IMR-90 (cell line): ENCODE measurements around the gene TASP1.
"Not testable (repeated sequence)": the region's sequence is repeated elsewhere in the genome, so short reads cannot be mapped to it uniquely, and the experiment has no call there.

Experiments
- BHLHE40 ChIP-seq: fragments of 150-350 bp; IDR thresholded peaks from 2 replicates; pipeline ENCODE4 v1.6.1; 2016; ENCODE audit warnings: mild to moderate bottlenecking, low read depth, low read length
- CEBPB ChIP-seq: IDR thresholded peaks from 2 replicates; pipeline ENCODE4 v1.6.1; 2012; ENCODE audit warnings: low read depth, low read length, improper control_type of control experiment
- CHD1 ChIP-seq: IDR thresholded peaks from 2 replicates; pipeline ENCODE4 v1.6.1; 2012; ENCODE audit warnings: low read depth, low read length, improper control_type of control experiment
- POLR2A ChIP-seq: IDR thresholded peaks from 2 replicates; pipeline ENCODE4 v1.6.1; 2012; ENCODE audit warnings: mild to moderate bottlenecking, low read depth, low read length
- RCOR1 ChIP-seq: IDR thresholded peaks from 2 replicates; pipeline ENCODE4 v1.6.1; 2012; ENCODE audit warnings: mild to moderate bottlenecking, low read length, improper control_type of control experiment; ENCODE audit not compliant: insufficient replicate concordance
- TF ChIP-seq, protein P1 (sequence below): conservative IDR thresholded peaks from 2 replicates; pipeline ENCODE4 v1.5.1; 2012; ENCODE audit warnings: mild to moderate bottlenecking, low read depth, low read length, improper control_type of control experiment
- TF ChIP-seq, protein P2 (sequence below): fragments of 150-350 bp; IDR thresholded peaks from 2 replicates; pipeline ENCODE4 v1.6.1; 2017; ENCODE audit warnings: mild to moderate bottlenecking, antibody characterized with exemption, low read length, low read depth

DNA sequence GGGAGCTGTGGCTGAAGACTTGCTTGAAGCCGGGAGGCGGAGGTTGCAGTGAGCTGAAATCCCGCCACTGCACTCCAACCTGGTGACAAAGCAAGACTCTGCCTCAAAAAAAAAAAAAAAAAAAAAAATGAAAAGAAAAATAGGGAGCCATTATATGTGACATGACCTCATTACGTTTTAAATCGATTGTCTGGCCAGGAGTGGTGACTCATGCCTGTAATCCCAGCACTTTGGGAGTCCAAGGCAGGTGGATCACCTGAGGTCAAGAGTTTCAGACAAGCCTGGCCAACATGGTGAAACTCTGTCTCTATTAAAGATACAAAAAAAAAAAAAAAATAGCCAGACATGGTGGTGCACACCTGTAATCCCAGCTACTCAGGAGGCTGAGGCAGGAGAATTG lies 19.3 kb upstream of the TASP1 start:
- TF ChIP-seq, protein P1, sequence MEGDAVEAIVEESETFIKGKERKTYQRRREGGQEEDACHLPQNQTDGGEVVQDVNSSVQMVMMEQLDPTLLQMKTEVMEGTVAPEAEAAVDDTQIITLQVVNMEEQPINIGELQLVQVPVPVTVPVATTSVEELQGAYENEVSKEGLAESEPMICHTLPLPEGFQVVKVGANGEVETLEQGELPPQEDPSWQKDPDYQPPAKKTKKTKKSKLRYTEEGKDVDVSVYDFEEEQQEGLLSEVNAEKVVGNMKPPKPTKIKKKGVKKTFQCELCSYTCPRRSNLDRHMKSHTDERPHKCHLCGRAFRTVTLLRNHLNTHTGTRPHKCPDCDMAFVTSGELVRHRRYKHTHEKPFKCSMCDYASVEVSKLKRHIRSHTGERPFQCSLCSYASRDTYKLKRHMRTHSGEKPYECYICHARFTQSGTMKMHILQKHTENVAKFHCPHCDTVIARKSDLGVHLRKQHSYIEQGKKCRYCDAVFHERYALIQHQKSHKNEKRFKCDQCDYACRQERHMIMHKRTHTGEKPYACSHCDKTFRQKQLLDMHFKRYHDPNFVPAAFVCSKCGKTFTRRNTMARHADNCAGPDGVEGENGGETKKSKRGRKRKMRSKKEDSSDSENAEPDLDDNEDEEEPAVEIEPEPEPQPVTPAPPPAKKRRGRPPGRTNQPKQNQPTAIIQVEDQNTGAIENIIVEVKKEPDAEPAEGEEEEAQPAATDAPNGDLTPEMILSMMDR, result not testable (repeated sequence)
- not testable (repeated sequence) for TF ChIP-seq POLR2A, BHLHE40, CHD1, CEBPB, RCOR1
- TF ChIP-seq, protein P2, sequence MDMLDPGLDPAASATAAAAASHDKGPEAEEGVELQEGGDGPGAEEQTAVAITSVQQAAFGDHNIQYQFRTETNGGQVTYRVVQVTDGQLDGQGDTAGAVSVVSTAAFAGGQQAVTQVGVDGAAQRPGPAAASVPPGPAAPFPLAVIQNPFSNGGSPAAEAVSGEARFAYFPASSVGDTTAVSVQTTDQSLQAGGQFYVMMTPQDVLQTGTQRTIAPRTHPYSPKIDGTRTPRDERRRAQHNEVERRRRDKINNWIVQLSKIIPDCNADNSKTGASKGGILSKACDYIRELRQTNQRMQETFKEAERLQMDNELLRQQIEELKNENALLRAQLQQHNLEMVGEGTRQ, result not testable (repeated sequence)
